Measurements from ENCODE around the gene CNKSR1. TPM values are rescaled to one million over a fixed set of nuclear protein-coding genes. Genes with fewer than 3 reads are reported as not detected.
A peak's percentile ranks its signal among the peaks of the same experiment; 100 is the strongest.
"Not testable (repeated sequence)": the region's sequence is repeated elsewhere in the genome, so short reads cannot be mapped to it uniquely, and the experiment has no call there.

CNKSR1 gene
- total RNA-seq, 4 donors from 2014 or later = 0.29 to 13.3 (median 7.2) TPM

- H3K9me3 ChIP-seq = no peaks in the 10 kb centered on the region
- peak overlapping the region in 1 of 2 donors; percentile 23 for H3K4me3 ChIP-seq
- no peak for TF ChIP-seq CTCF (IDR thresholded peaks at IDR 0.05)
- no peak for TF ChIP-seq POLR2A (IDR thresholded peaks at IDR 0.05)
- no peaks in the 10 kb centered on the region for H3K27me3 ChIP-seq
- no peaks in the 10 kb centered on the region for H3K36me3 ChIP-seq
- no peak overlapping the region for H3K27ac ChIP-seq
- no peaks in the 10 kb centered on the region for H3K4me1 ChIP-seq
- intact Hi-C loops (cut with DNase I; ENCODE audit: low total_unique reads) = no loop called here
- DNase-seq = no peak
These were observed 47.3 kb downstream of the CNKSR1 start for GRCh38 chr1:26224606-26225005.

GRCh38 chr1:26225033-26225831 is 47.9 kb downstream of the CNKSR1 start:
- DNase-seq = peak; percentile 37 to 42
- Histone ChIP-seq H3K27me3 (no peaks in the 10 kb centered on the region), H3K9me3 (no peaks in the 10 kb centered on the region), H3K27ac (no peak overlapping the region), H3K36me3 (no peaks in the 10 kb centered on the region), H3K4me3 (peak overlapping the region; percentile 23 to 25), H3K4me1 (no peaks in the 10 kb centered on the region)
- TF ChIP-seq POLR2A (IDR thresholded peaks at IDR 0.05) (no peak), CTCF (IDR thresholded peaks at IDR 0.05) (no peak)
- intact Hi-C loops (cut with DNase I; ENCODE audit: low total_unique reads) = no loop called here

GRCh38 chr1:26230682-26231081 is 53.4 kb downstream of the CNKSR1 start:
- DNase-seq; H3K4me1 ChIP-seq; intact Hi-C loops (cut with DNase I; ENCODE audit: low total_unique reads); H3K4me3 ChIP-seq; H3K9me3 ChIP-seq; H3K36me3 ChIP-seq; H3K27ac ChIP-seq; H3K27me3 ChIP-seq: not testable (repeated sequence)

GRCh38 chr1:26233903-26234643 is 56.8 kb downstream of the CNKSR1 start, which contains the start of gene CEP85:
TSS of gene CEP85 (plus strand) at chr1:26234200. CDS start at chr1:26239784, 5,584 bp downstream.
- Histone ChIP-seq H3K27ac (peak within 1 kb of the TSS; percentile 73 to 87), H3K36me3 (no peaks in the 10 kb centered on the region), H3K9me3 (no peaks in the 10 kb centered on the region), H3K4me3 (peak within 1 kb of the TSS; percentile 46 to 61), H3K4me1 (no peaks in the 10 kb centered on the region), H3K27me3 (no peaks in the 10 kb centered on the region)
- intact Hi-C loops (cut with DNase I; ENCODE audit: low total_unique reads) = no loop called here
- TF ChIP-seq CTCF (IDR thresholded peaks at IDR 0.05) = peak; percentile 74 to 89 (median 76)
- TF ChIP-seq POLR2A (IDR thresholded peaks at IDR 0.05) = peak; percentile 79 to 89
- peak; percentile 97 to 98 for DNase-seq

GRCh38 chr1:26234644-26235370 is 57.5 kb downstream of the CNKSR1 start:
- Histone ChIP-seq H3K36me3 (no peaks in the 10 kb centered on the region), H3K4me3 (peak overlapping the region; percentile 46 to 61), H3K4me1 (no peaks in the 10 kb centered on the region), H3K9me3 (no peaks in the 10 kb centered on the region), H3K27me3 (no peaks in the 10 kb centered on the region), H3K27ac (peak overlapping the region; percentile 73 to 87)
- intact Hi-C loops (cut with DNase I; ENCODE audit: low total_unique reads) = no loop called here
- TF ChIP-seq POLR2A (IDR thresholded peaks at IDR 0.05) (no peak), CTCF (IDR thresholded peaks at IDR 0.05) (no peak)
- no peak for DNase-seq

All from uterus (tissue), 4 donors.